Spleen (tissue), 11 donors: Measurements from ENCODE around the gene DNAJC16. TPM values are rescaled to one million over a fixed set of nuclear protein-coding genes. Genes with fewer than 3 reads are reported as not detected.
"Not testable (repeated sequence)": the region's sequence is repeated elsewhere in the genome, so short reads cannot be mapped to it uniquely, and the experiment has no call there.

Experiments used
- DNase-seq: peaks from one replicate; pipeline ENCODE4 v3.0.0-alpha.2; 2020
- H3K27ac ChIP-seq, 8 donors: fragments of 200-600 bp; sonication (generic) in 7 of 8; 1 replicate in 4 of 8; 2 replicates in 4 of 8; pipeline versions ENCODE4 v1.5.0 to v1.8.0; 2016 to 2021; ENCODE audit warnings: inconsistent platforms in 4 of 8, mild to moderate bottlenecking in 4 of 8, moderate library complexity in 1 of 8
- H3K27me3 ChIP-seq, 7 donors: fragments of 200-600 bp; sonication (generic) in 6 of 7; replicated peaks in 1 of 7; 1 replicate in 4 of 7; 2 replicates in 3 of 7; pipeline versions ENCODE4 v1.5.0 to v1.8.0; 2016 to 2021; ENCODE audit warnings: inconsistent platforms in 3 of 7, mild to moderate bottlenecking in 1 of 7
- H3K36me3 ChIP-seq, 6 donors: fragments of 200-600 bp; sonication (generic) in 5 of 6; 1 replicate in 4 of 6; 2 replicates in 2 of 6; pipeline versions ENCODE4 v1.5.0 to v1.8.0; 2016 to 2021; ENCODE audit warnings: inconsistent platforms in 2 of 6
- H3K4me1 ChIP-seq, 6 donors: fragments of 200-600 bp; sonication (generic) in 5 of 6; 1 replicate in 3 of 6; 2 replicates in 3 of 6; pipeline versions ENCODE4 v1.5.0 to v1.8.0; 2016 to 2021; ENCODE audit warnings: inconsistent platforms in 3 of 6
- H3K4me3 ChIP-seq, 8 donors: fragments of 200-600 bp; sonication (generic) in 7 of 8; 1 replicate in 4 of 8; 2 replicates in 4 of 8; pipeline versions ENCODE4 v1.5.0 to v1.8.0; 2016 to 2021; ENCODE audit warnings: inconsistent platforms in 4 of 8, mild to moderate bottlenecking in 4 of 8, moderate library complexity in 2 of 8
- H3K9me3 ChIP-seq, 8 donors: fragments of 200-600 bp; sonication (generic) in 7 of 8; 1 replicate in 4 of 8; 2 replicates in 4 of 8; pipeline versions ENCODE4 v1.5.0 to v1.8.0; 2016 to 2021; ENCODE audit warnings: inconsistent platforms in 4 of 8
- POLR2A ChIP-seq, 3 donors: fragments of 450-650 bp; IDR thresholded peaks; one replicate each; pipeline ENCODE4 v1.5.1; 2017; ENCODE audit warnings: antibody characterized with exemption in 3 of 3, mild to moderate bottlenecking in 1 of 3
- POLR2AphosphoS5 ChIP-seq, 3 donors: sonication (generic); formaldehyde crosslinking; IDR thresholded peaks; one replicate each; pipeline ENCODE4 v1.5.1; 2017; ENCODE audit warnings: antibody characterized with exemption in 3 of 3
- WGBS, 5 donors: extraction: QIAGEN DNeasy Blood & Tissue Kit in 3 of 5; methylation state at CpG; one replicate each; pipeline versions ENCODE4 v1.1.5 to v1.1.7; 2013 to 2018; 5-methylcytosine and 5-hydroxymethylcytosine counted together
- intact Hi-C: fragments of 100-400 bp; cut with DNase I; formaldehyde crosslinking; loops from one replicate; pipeline ENCODE4 v1.15.0; 2023; ENCODE audit warnings: low total_unique reads
- polyA plus RNA-seq, 3 donors: library from polyadenylated mRNA; stranded (reverse); fragments of 200-250 nt; gene quantifications; one replicate each; pipeline ENCODE4 v1.2.1, GENCODE V29; 2013
- total RNA-seq, 7 donors: library from RNA; depleted of rRNA in 3 of 7; stranded (reverse); fragments of >200 nt in 3 of 7; fragmentation: NEBNext Ultra II Directional in 4 of 7; extraction: Animal tissue kit (Norgen Biotek cat#: 25700) in 4 of 7; gene quantifications; one replicate each; pipeline versions ENCODE4 v1.1.0 to v1.2.1, GENCODE V29; 2016 to 2021
- TF ChIP-seq, protein P1 (sequence below), 11 experiments: fragments of 200-600 bp in 7 of 11; fragments of 450-650 bp in 4 of 11; sonication (generic) in 4 of 11; IDR thresholded peaks in 8 of 11; conservative IDR thresholded peaks in 3 of 11; 1 replicate in 7 of 11; 2 replicates in 4 of 11; pipeline versions ENCODE4 v1.4.0 to v1.8.0; 2016 to 2021; ENCODE audit warnings: antibody characterized with exemption in 11 of 11, inconsistent platforms in 4 of 11, mild to moderate bottlenecking in 1 of 11
- donor health status: healthy with polysubstance abuse.
- donor health status: DM: no; HTN: no; CAD: no; lungs with moderate emphysema.
- donor health status: DM: no; HTN: no; CAD: no.
- donor health status: Bipolar disorder and iron deficiency.
- donor health status: healthy.
- donor health status: DM: no; HTN: no; CAD: no.
- donor health status: DM: yes; HTN: yes; CAD: no.

DNAJC16 gene
- total and polyA plus RNA-seq, 10 donors, result 3.7 to 23.0 (median 18.0) TPM

DNA sequence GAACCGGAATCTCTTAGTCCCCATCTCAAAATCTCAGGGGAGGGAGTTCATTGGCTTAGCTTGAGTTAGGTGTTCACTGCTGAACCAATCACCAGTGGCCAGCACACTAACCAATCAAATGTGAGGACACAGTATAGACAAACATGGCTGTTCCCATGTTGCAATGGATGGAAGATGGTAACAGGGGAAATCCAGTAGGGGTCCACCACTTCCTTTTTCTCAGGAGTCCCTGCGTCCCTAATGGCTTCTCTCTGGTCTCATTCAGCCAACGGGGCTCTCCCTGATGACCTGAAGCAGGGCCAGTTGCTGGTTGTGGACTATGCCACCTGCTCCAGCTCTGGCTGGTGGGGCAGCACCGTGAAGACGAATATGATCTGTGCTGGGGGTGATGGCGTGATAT lies 41.0 kb upstream of the DNAJC16 start:
- Histone ChIP-seq H3K36me3 (peaks cover 0 to 32% (median 0%) of the 10 kb centered on the region in 6 donors), H3K27ac (no peak overlapping the region), H3K4me3 (no peak overlapping the region), H3K27me3 (no peaks in the 10 kb centered on the region), H3K4me1 (no peaks in the 10 kb centered on the region), H3K9me3 (no peaks in the 10 kb centered on the region)
- no peak for DNase-seq
- 85 to 88% (median 88%) methylated on average over 6 of the region's 6 CpGs for WGBS, 5 donors
- intact Hi-C loops, result no loop called here
- TF ChIP-seq, protein P1, sequence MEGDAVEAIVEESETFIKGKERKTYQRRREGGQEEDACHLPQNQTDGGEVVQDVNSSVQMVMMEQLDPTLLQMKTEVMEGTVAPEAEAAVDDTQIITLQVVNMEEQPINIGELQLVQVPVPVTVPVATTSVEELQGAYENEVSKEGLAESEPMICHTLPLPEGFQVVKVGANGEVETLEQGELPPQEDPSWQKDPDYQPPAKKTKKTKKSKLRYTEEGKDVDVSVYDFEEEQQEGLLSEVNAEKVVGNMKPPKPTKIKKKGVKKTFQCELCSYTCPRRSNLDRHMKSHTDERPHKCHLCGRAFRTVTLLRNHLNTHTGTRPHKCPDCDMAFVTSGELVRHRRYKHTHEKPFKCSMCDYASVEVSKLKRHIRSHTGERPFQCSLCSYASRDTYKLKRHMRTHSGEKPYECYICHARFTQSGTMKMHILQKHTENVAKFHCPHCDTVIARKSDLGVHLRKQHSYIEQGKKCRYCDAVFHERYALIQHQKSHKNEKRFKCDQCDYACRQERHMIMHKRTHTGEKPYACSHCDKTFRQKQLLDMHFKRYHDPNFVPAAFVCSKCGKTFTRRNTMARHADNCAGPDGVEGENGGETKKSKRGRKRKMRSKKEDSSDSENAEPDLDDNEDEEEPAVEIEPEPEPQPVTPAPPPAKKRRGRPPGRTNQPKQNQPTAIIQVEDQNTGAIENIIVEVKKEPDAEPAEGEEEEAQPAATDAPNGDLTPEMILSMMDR (IDR thresholded peaks at IDR 0.05 in 8 of 11, conservative IDR thresholded peaks at IDR 0.05 in 3 of 11), result no peak
- TF ChIP-seq POLR2AphosphoS5 (IDR thresholded peaks at IDR 0.05) (no peak), POLR2A (IDR thresholded peaks at IDR 0.05) (no peak)

DNA sequence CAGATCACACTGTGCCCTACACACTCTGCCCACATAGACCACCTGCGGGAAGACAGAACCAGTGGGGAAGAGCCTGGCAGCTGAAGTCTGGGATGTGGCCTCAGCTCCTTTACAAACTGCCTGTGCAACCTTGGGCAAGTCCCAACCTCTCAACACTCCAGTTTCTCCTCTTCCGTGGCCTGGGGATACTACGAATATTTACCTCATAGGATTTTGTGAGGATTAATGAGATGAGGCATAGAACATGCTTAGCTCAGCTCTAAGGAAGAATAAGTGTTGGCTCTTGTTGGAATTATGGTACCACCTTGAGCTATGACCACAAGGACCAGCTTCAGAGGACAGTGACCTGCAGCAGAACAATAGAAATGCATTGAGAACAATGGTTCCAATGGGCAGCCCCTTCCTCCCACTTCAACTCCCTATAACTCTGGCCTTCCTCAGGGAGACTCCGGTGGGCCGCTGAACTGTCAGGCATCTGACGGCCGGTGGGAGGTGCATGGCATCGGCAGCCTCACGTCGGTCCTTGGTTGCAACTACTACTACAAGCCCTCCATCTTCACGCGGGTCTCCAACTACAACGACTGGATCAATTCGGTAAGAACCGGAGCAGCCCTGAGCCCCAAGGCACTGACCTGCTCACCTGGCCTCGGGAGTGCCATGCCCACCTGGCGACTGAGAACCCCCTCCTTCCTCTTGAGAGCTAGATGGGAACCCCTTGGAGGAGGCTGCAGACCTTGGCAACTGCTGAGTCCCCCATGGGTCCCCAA lies 39.6 kb upstream of the DNAJC16 start:
- intact Hi-C loops, DNase-seq, H3K27ac ChIP-seq, H3K9me3 ChIP-seq, H3K27me3 ChIP-seq, H3K4me1 ChIP-seq, H3K4me3 ChIP-seq: not testable (repeated sequence)
- peaks cover 0 to 46% (median 6%) of the 10 kb centered on the region in 6 donors for H3K36me3 ChIP-seq
- 96 to 98% (median 97%) methylated on average over 16 to 17 of the region's 17 CpGs for WGBS, 5 donors

DNA sequence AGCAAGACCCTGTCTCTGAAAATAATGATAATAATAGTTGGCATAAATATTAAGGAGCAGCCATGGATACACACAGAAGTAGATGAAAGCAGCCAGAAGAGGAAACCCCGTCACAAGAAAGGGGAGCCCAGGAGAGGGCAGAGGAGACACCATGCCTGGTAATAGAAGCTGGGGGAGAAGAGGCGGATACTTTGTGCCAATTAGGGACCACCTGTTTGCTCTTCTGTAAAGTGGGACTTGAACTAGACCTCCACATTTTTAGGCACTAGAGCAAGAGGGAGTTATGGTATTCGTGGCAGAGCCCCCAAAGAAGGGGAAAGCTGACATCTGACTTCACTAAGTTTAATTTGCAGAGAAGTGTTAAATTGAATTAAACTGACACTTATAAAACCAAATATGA lies 38.3 kb upstream of the DNAJC16 start:
- intact Hi-C loops, result no loop called here
- Histone ChIP-seq H3K4me3 (no peak overlapping the region), H3K27me3 (no peaks in the 10 kb centered on the region), H3K9me3 (no peaks in the 10 kb centered on the region), H3K27ac (no peak overlapping the region), H3K4me1 (peaks cover 0 to 5% (median 0%) of the 10 kb centered on the region in 6 donors), H3K36me3 (peaks cover 0 to 60% (median 17%) of the 10 kb centered on the region in 6 donors)
- TF ChIP-seq, protein P1 (IDR thresholded peaks at IDR 0.05 in 8 of 11, conservative IDR thresholded peaks at IDR 0.05 in 3 of 11), result no peak
- no peak for TF ChIP-seq POLR2A (IDR thresholded peaks at IDR 0.05)
- TF ChIP-seq POLR2AphosphoS5 (IDR thresholded peaks at IDR 0.05), result no peak
- WGBS, 5 donors, result 88 to 94% (median 89%) methylated on average over 3 of the region's 3 CpGs
- no peak for DNase-seq

DNA sequence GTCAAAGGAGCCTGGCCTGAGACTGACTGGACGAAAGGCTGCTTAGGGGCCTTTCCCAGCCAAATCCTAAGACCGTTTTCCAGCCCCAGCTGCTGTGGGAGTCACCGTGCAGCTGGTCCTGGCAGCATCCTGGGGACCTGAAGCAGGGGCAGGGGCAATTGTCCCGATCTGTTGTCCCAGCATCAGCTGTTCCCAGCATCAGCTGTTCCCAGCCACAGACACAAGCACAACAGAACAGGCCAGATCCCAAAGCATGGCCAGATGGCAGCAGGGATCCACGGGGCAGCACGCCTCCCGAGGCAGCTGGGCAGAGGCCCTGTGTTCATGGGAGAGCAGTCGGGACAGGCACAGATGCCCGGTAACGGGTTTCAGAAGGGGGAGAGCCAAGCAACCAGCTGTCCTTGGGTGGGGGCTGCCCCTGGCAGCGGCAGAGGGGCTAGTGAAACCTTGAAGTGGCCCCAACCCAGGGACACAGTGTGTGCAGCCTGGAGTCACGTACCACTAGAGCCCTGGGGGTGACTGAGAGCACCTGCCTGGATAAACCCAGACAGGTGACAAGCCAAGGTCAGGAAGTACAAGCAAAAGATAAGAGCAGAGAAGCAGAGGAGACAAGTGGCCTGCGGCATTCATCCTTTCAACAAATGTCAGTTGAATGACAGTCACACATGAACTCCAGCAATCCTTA lies 37.5 kb upstream of the DNAJC16 start:
- intact Hi-C loops, result no loop called here
- 79 to 90% (median 83%) methylated on average over 12 to 13 of the region's 13 CpGs for WGBS, 5 donors
- H3K27ac ChIP-seq, result no peak overlapping the region
- no peak for DNase-seq
- H3K4me1 ChIP-seq, result peaks cover 0 to 5% (median 0%) of the 10 kb centered on the region in 6 donors
- H3K27me3 ChIP-seq, result no peaks in the 10 kb centered on the region
- TF ChIP-seq POLR2A (IDR thresholded peaks at IDR 0.05), result no peak
- no peak for TF ChIP-seq POLR2AphosphoS5 (IDR thresholded peaks at IDR 0.05)
- TF ChIP-seq, protein P1 (IDR thresholded peaks at IDR 0.05 in 8 of 11, conservative IDR thresholded peaks at IDR 0.05 in 3 of 11), result no peak
- no peaks in the 10 kb centered on the region for H3K9me3 ChIP-seq
- peaks cover 0 to 64% (median 25%) of the 10 kb centered on the region in 6 donors for H3K36me3 ChIP-seq
- H3K4me3 ChIP-seq, result no peak overlapping the region

DNA sequence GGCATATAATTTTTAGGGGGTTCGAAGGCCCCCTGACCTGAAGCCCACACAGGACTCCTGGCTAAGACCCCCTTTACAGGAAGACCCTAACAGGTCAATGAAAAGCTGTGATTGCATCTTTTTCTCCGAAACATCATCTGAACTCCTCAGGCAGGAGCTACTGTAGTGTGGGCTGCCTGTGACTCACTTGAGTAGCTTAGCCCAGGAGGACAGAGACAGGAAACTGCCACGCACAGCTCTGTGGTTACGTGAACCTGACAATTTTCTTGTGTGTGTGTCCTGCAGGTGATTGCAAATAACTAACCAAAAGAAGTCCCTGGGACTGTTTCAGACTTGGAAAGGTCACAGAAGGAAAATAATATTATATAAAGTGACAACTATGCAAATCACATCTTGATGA lies 35.6 kb upstream of the DNAJC16 start:
- intact Hi-C loops, H3K4me3 ChIP-seq, H3K27me3 ChIP-seq, H3K9me3 ChIP-seq, H3K27ac ChIP-seq, H3K4me1 ChIP-seq, DNase-seq: not testable (repeated sequence)
- H3K36me3 ChIP-seq, result peaks cover 3 to 75% (median 35%) of the 10 kb centered on the region in 6 donors
- 68 to 80% (median 72%) methylated on average over 4 of the region's 4 CpGs for WGBS, 5 donors
